IMR-90 (cell line): Measurements from ENCODE around the gene PRKN. TPM values are rescaled to one million over a fixed set of nuclear protein-coding genes. Genes with fewer than 3 reads are reported as not detected.

Experiments
- ATAC-seq: fragments of 200-7000 bp; cut with Tn5 transposase; 2 replicates; pipeline ENCODE4 v1.9.1; 2020; ENCODE audit warnings: low read depth, mild to moderate bottlenecking, moderate library complexity
- BruUV-seq: library from RNA; stranded (reverse); fragments of 400-500 nt; replicated peaks from 2 replicates; lab custom pipeline; 2021; lab: Mats Ljungman, UMichigan
- CTCF ChIA-PET: fragments of 300-600 bp; formaldehyde crosslinking; extraction: SDS; loops from one replicate; lab custom pipeline; 2021; ENCODE audit warnings: antibody characterized with exemption; lab: Yijun Ruan, JAX
- POLR2A ChIA-PET: fragments of 300-600 bp; sonication (Branson Sonifier 250); formaldehyde crosslinking; loops from one replicate; lab custom pipeline; 2022; ENCODE audit warnings: antibody characterized with exemption; ENCODE audit not compliant: unreplicated experiment; lab: Charles Lee
- DNase-seq: peaks from one replicate; pipeline ENCODE4 v3.0.0; 2013
- H2AFZ ChIP-seq: replicated peaks from 2 replicates; pipeline ENCODE3; 2013; ENCODE audit warnings: low read length, mild to moderate bottlenecking; ENCODE audit not compliant: poor library complexity
- H2AK5ac ChIP-seq: 2 replicates; pipeline ENCODE4 v1.6.1; 2013; ENCODE audit warnings: low read depth, low read length, inconsistent platforms
- H2AK9ac ChIP-seq: replicated peaks from 2 replicates; pipeline ENCODE3; 2013; ENCODE audit warnings: mild to moderate bottlenecking, low read depth, low read length, moderate library complexity; ENCODE audit not compliant: poor library complexity
- H2BK120ac ChIP-seq: 2 replicates; pipeline ENCODE4 v1.6.1; 2013; ENCODE audit warnings: low read depth, low read length, inconsistent platforms
- H2BK15ac ChIP-seq: 3 replicates; pipeline ENCODE4 v1.6.1; 2013; ENCODE audit warnings: low read depth, low read length, inconsistent platforms
- H2BK20ac ChIP-seq: 2 replicates; pipeline ENCODE4 v1.6.1; 2013; ENCODE audit warnings: low read depth, mild to moderate bottlenecking, inconsistent platforms, low read length, moderate library complexity
- H2BK5ac ChIP-seq: 2 replicates; pipeline ENCODE4 v1.6.1; 2013; ENCODE audit warnings: mild to moderate bottlenecking, low read depth, low read length, inconsistent platforms; ENCODE audit not compliant: poor library complexity, severe bottlenecking
- H3K14ac ChIP-seq: replicated peaks from 2 replicates; pipeline ENCODE4 v1.6.1; 2013; ENCODE audit warnings: low read depth, low read length, inconsistent platforms
- H3K18ac ChIP-seq: 2 replicates; pipeline ENCODE4 v1.6.1; 2013; ENCODE audit warnings: low read depth, low read length, control low read depth
- H3K23ac ChIP-seq: 2 replicates; pipeline ENCODE4 v1.6.1; 2013; ENCODE audit warnings: low read depth, low read length, inconsistent platforms
- H3K27ac ChIP-seq: 2 replicates; pipeline ENCODE4 v1.5.1; 2013; ENCODE audit warnings: mild to moderate bottlenecking, control low read depth, low read length; ENCODE audit not compliant: insufficient read depth
- H3K27me3 ChIP-seq: 2 replicates; pipeline ENCODE4 v1.6.1; 2013; ENCODE audit warnings: low read length; ENCODE audit not compliant: control insufficient read depth, insufficient read depth
- H3K36me3 ChIP-seq: 2 replicates; pipeline ENCODE4 v1.6.1; 2013; ENCODE audit warnings: low read length, mixed read lengths; ENCODE audit not compliant: control insufficient read depth, insufficient read depth
- H3K4ac ChIP-seq: 2 replicates; pipeline ENCODE4 v1.6.1; 2013; ENCODE audit warnings: low read depth, low read length, inconsistent platforms
- H3K4me1 ChIP-seq: 2 replicates; pipeline ENCODE4 v1.6.1; 2013; ENCODE audit warnings: low read length, mixed read lengths; ENCODE audit not compliant: control insufficient read depth, insufficient read depth
- H3K4me2 ChIP-seq: 2 replicates; pipeline ENCODE4 v1.6.1; 2013; ENCODE audit warnings: low read depth, mild to moderate bottlenecking, control low read depth, low read length, moderate library complexity
- H3K4me3 ChIP-seq: 2 replicates; pipeline ENCODE4 v1.5.1; 2013; ENCODE audit warnings: low read depth, mild to moderate bottlenecking, control low read depth, low read length, moderate library complexity; ENCODE audit not compliant: insufficient read depth
- H3K56ac ChIP-seq: 2 replicates; pipeline ENCODE4 v1.6.1; 2013; ENCODE audit warnings: low read length, inconsistent platforms; ENCODE audit not compliant: insufficient read depth; ENCODE audit errors: extremely low read depth
- H3K79me1 ChIP-seq, 2 experiments: 2 replicates each; pipeline ENCODE4 v1.6.1; 2013; ENCODE audit warnings: low read length in 2 of 2, inconsistent platforms in 1 of 2, low read depth in 1 of 2
- H3K9ac ChIP-seq: 2 replicates; pipeline ENCODE4 v1.6.1; 2013; ENCODE audit warnings: low read depth, low read length, control low read depth
- H3K9me1 ChIP-seq: 2 replicates; pipeline ENCODE4 v1.6.1; 2013; ENCODE audit warnings: low read length, inconsistent platforms; ENCODE audit not compliant: insufficient read depth
- H3K9me3 ChIP-seq: 2 replicates; pipeline ENCODE4 v1.6.1; 2013; ENCODE audit warnings: low read length; ENCODE audit not compliant: control insufficient read depth, insufficient read depth
- H4K20me1 ChIP-seq: 2 replicates; pipeline ENCODE4 v1.6.1; 2013; ENCODE audit warnings: low read length, inconsistent platforms; ENCODE audit not compliant: insufficient read depth
- H4K5ac ChIP-seq: 2 replicates; pipeline ENCODE4 v1.6.1; 2013; ENCODE audit warnings: mild to moderate bottlenecking, low read depth, low read length, control low read depth
- H4K8ac ChIP-seq, 2 experiments: 2 replicates each; pipeline ENCODE4 v1.6.1; 2013; ENCODE audit warnings: low read depth in 2 of 2, low read length in 2 of 2, control low read depth in 1 of 2, inconsistent platforms in 1 of 2
- H4K91ac ChIP-seq: 2 replicates; pipeline ENCODE4 v1.6.1; 2013; ENCODE audit warnings: low read depth, low read length, inconsistent platforms; ENCODE audit not compliant: insufficient read depth
- CEBPB ChIP-seq: IDR thresholded peaks from 2 replicates; pipeline ENCODE4 v1.6.1; 2012; ENCODE audit warnings: low read depth, low read length, improper control_type of control experiment
- MAFK ChIP-seq: IDR thresholded peaks from 2 replicates; pipeline ENCODE4 v1.6.1; 2012; ENCODE audit warnings: low read depth, low read length, improper control_type of control experiment
- MAZ ChIP-seq: IDR thresholded peaks from 2 replicates; pipeline ENCODE4 v1.6.1; 2012; ENCODE audit warnings: low read depth, mild to moderate bottlenecking, low read length, improper control_type of control experiment, moderate library complexity, borderline replicate concordance
- MXI1 ChIP-seq: IDR thresholded peaks from 2 replicates; pipeline ENCODE4 v1.6.1; 2012; ENCODE audit warnings: low read depth, mild to moderate bottlenecking, low read length, moderate library complexity, borderline replicate concordance
- POLR2A ChIP-seq: IDR thresholded peaks from 2 replicates; pipeline ENCODE4 v1.6.1; 2012; ENCODE audit warnings: mild to moderate bottlenecking, low read depth, low read length
- RCOR1 ChIP-seq: IDR thresholded peaks from 2 replicates; pipeline ENCODE4 v1.6.1; 2012; ENCODE audit warnings: mild to moderate bottlenecking, low read length, improper control_type of control experiment; ENCODE audit not compliant: insufficient replicate concordance
- USF2 ChIP-seq: fragments of 150-350 bp; IDR thresholded peaks from 2 replicates; pipeline ENCODE4 v1.6.1; 2017; ENCODE audit warnings: mild to moderate bottlenecking, antibody characterized with exemption, low read length, low read depth
- WGBS, 2 experiments: methylation state at CpG; one replicate each; pipeline versions ENCODE4 v1.1.5 to v1.1.7; 2013; ENCODE audit warnings: missing lambda C conversion rate in 2 of 2; ENCODE audit not compliant: insufficient read length in 1 of 2; ENCODE audit errors: extremely low coverage in 2 of 2; 5-methylcytosine and 5-hydroxymethylcytosine counted together
- dilution Hi-C: fragments of 300-500 bp; cut with HindIII; formaldehyde crosslinking; loops from one replicate; pipeline ENCODE4 v1.14.3; 2018; ENCODE audit warnings: low sequenced_read_pairs; ENCODE audit not compliant: unreplicated experiment
- in situ Hi-C: fragments of 300-500 bp; cut with MboI; formaldehyde crosslinking; loops from 3 replicates; pipeline ENCODE4 v1.14.3; 2019; ENCODE audit warnings: low sequenced_read_pairs, inconsistent platforms, mixed read lengths
- intact Hi-C: fragments of 100-400 bp; cut with micrococcal nuclease; formaldehyde crosslinking; loops from 2 replicates; pipeline ENCODE4 v1.10.0; 2022
- polyA plus RNA-seq, 3 experiments: library from polyadenylated mRNA; depleted of rRNA; stranded (reverse); fragments of >200 nt; gene quantifications; 2 replicates each; pipeline ENCODE4 v1.2.3, GENCODE V29; 2012; ENCODE audit warnings: low replicate concordance in 1 of 3
- total RNA-seq: library from RNA; depleted of rRNA; stranded (reverse); fragments of >200 nt; gene quantifications from 2 replicates; pipeline ENCODE4 v1.2.3, GENCODE V29; 2012

The PRKN gene
- total and polyA plus RNA-seq, 2 of the 4 experiments (the other 2 are of a cell fraction) = 0.15 to 0.18 TPM

GRCh38 chr6:162123797-162124196 lies 603.8 kb downstream of the PRKN start:
- H2BK120ac ChIP-seq = no peak overlapping the region
- no peaks in the 10 kb centered on the region for H3K9me1 ChIP-seq
- no peak for DNase-seq
- H3K27me3 ChIP-seq = no peaks in the 10 kb centered on the region
- H2AK5ac ChIP-seq = no peak overlapping the region
- no peak overlapping the region for H3K27ac ChIP-seq
- no peak overlapping the region for H3K23ac ChIP-seq
- H3K14ac ChIP-seq = no peak overlapping the region
- H4K8ac ChIP-seq = no peak overlapping the region
- CTCF ChIA-PET = no interaction called here
- no peaks in the 10 kb centered on the region for H3K4me1 ChIP-seq
- H3K4me2 ChIP-seq = no peak overlapping the region
- no peak overlapping the region for H4K5ac ChIP-seq
- no peak overlapping the region for H2BK20ac ChIP-seq
- intact Hi-C loops (no loop called here), dilution Hi-C loops (no loop called here), in situ Hi-C loops (no loop called here)
- H3K4ac ChIP-seq = no peak overlapping the region
- POLR2A ChIA-PET = no interaction called here
- no peak for ATAC-seq
- H3K36me3 ChIP-seq = no peaks in the 10 kb centered on the region
- TF ChIP-seq MXI1 = no peak
- no peak for TF ChIP-seq POLR2A
- TF ChIP-seq CEBPB = no peak
- no peak for TF ChIP-seq RCOR1
- TF ChIP-seq USF2 = no peak
- TF ChIP-seq MAFK = no peak
- TF ChIP-seq MAZ = no peak
- no peak overlapping the region for H3K18ac ChIP-seq
- no CpG with 5 or more reads among the region's 3 CpGs for WGBS, 2 experiments
- H2AFZ ChIP-seq = no peak overlapping the region
- no TSS peak for BruUV-seq
- H3K56ac ChIP-seq = no peak overlapping the region
- no peak overlapping the region for H3K4me3 ChIP-seq
- no peak overlapping the region for H2AK9ac ChIP-seq
- H3K9ac ChIP-seq = no peak overlapping the region
- no peaks in the 10 kb centered on the region for H3K79me1 ChIP-seq
- no peak overlapping the region for H4K91ac ChIP-seq
- no peak overlapping the region for H2BK5ac ChIP-seq
- H3K9me3 ChIP-seq = peaks cover 25% of the 10 kb centered on the region
- no peak overlapping the region for H2BK15ac ChIP-seq
- H4K20me1 ChIP-seq = no peaks in the 10 kb centered on the region
